Measurements from ENCODE around the gene TSPAN17.
A peak's percentile ranks its signal among the peaks of the same experiment; 100 is the strongest.

The TSPAN17 gene

GRCh38 chr5:176643491-176644219, 3.6 kb upstream of the TSPAN17 start:
- no peak for DNase-seq

- no peak for DNase-seq
Observed at GRCh38 chr5:176644294-176644693, 3.0 kb upstream of the TSPAN17 start.

GRCh38 chr5:176644878-176645670, 2.2 kb upstream of the TSPAN17 start:
- no peak for DNase-seq

- DNase-seq: no peak
Observed at GRCh38 chr5:176646049-176646706, 1.1 kb upstream of the TSPAN17 start.

GRCh38 chr5:176646707-176647029, 616 bp upstream of the TSPAN17 start:
- no peak for DNase-seq

- peak; percentile 70 for DNase-seq
Observed at GRCh38 chr5:176647843-176648473, 674 bp downstream of the TSPAN17 start.

- no peak for DNase-seq
Observed at GRCh38 chr5:176648474-176649194, 1.4 kb downstream of the TSPAN17 start.

GRCh38 chr5:176650354-176650884, 3.1 kb downstream of the TSPAN17 start:
- DNase-seq: no peak

GRCh38 chr5:176651472-176651980, 4.2 kb downstream of the TSPAN17 start:
- no peak for DNase-seq

GRCh38 chr5:176652136-176652535, 4.9 kb downstream of the TSPAN17 start:
- DNase-seq: no peak

- DNase-seq: no peak
Observed at GRCh38 chr5:176653401-176654385, 6.4 kb downstream of the TSPAN17 start.

GRCh38 chr5:176654856-176655255, 7.6 kb downstream of the TSPAN17 start:
- no peak for DNase-seq

GRCh38 chr5:176656467-176656990, 9.2 kb downstream of the TSPAN17 start:
- no peak for DNase-seq

GRCh38 chr5:176658007-176658599, 10.8 kb downstream of the TSPAN17 start:
- peak; percentile 81 for DNase-seq

GRCh38 chr5:176658817-176659511, 11.7 kb downstream of the TSPAN17 start:
- no peak for DNase-seq

- no peak for DNase-seq
Observed at GRCh38 chr5:176659512-176659839, 12.2 kb downstream of the TSPAN17 start.

GRCh38 chr5:176659860-176660461, 12.7 kb downstream of the TSPAN17 start:
- DNase-seq: no peak

- no peak for DNase-seq
Observed at GRCh38 chr5:176660530-176660859, 13.2 kb downstream of the TSPAN17 start.

GRCh38 chr5:176660860-176661641, 13.8 kb downstream of the TSPAN17 start:
- DNase-seq: peak; percentile 83
